VCaP (cell line): ENCODE measurements around the gene SHMT2.
A peak's percentile ranks its signal among the peaks of the same experiment; 100 is the strongest.

ENCODE experiments used
- H3K27ac ChIP-seq: fragments of 450-650 bp; 2 replicates; pipeline ENCODE4 v1.5.1; 2017
- TF ChIP-seq, protein P1 (sequence below): fragments of 450-650 bp; conservative IDR thresholded peaks from 2 replicates; pipeline ENCODE4 v1.5.1; 2017; ENCODE audit warnings: mild to moderate bottlenecking, moderate library complexity

Gene SHMT2

DNA sequence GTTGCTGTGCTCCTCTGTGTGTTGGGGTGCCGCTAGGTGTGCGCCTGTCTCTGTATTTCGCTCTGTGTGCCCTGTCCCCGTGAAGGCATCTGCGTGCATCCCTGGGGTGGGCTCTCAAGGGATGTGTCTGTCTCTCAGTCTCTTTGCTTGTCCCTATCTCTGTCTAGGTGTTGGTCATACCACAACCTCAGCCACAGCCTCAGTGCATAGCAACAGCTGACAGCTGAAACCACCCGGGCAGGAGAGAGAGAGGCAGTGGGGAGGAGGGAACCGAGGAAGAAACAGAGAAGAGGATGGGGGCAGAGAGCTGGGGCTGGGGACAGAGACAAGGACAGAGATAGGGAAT lies 13.9 kb upstream of the SHMT2 start:
- TF ChIP-seq, protein P1, sequence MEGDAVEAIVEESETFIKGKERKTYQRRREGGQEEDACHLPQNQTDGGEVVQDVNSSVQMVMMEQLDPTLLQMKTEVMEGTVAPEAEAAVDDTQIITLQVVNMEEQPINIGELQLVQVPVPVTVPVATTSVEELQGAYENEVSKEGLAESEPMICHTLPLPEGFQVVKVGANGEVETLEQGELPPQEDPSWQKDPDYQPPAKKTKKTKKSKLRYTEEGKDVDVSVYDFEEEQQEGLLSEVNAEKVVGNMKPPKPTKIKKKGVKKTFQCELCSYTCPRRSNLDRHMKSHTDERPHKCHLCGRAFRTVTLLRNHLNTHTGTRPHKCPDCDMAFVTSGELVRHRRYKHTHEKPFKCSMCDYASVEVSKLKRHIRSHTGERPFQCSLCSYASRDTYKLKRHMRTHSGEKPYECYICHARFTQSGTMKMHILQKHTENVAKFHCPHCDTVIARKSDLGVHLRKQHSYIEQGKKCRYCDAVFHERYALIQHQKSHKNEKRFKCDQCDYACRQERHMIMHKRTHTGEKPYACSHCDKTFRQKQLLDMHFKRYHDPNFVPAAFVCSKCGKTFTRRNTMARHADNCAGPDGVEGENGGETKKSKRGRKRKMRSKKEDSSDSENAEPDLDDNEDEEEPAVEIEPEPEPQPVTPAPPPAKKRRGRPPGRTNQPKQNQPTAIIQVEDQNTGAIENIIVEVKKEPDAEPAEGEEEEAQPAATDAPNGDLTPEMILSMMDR = no peak
- H3K27ac ChIP-seq = no peak overlapping the region; the same call in 1 of the 2 replicates

DNA sequence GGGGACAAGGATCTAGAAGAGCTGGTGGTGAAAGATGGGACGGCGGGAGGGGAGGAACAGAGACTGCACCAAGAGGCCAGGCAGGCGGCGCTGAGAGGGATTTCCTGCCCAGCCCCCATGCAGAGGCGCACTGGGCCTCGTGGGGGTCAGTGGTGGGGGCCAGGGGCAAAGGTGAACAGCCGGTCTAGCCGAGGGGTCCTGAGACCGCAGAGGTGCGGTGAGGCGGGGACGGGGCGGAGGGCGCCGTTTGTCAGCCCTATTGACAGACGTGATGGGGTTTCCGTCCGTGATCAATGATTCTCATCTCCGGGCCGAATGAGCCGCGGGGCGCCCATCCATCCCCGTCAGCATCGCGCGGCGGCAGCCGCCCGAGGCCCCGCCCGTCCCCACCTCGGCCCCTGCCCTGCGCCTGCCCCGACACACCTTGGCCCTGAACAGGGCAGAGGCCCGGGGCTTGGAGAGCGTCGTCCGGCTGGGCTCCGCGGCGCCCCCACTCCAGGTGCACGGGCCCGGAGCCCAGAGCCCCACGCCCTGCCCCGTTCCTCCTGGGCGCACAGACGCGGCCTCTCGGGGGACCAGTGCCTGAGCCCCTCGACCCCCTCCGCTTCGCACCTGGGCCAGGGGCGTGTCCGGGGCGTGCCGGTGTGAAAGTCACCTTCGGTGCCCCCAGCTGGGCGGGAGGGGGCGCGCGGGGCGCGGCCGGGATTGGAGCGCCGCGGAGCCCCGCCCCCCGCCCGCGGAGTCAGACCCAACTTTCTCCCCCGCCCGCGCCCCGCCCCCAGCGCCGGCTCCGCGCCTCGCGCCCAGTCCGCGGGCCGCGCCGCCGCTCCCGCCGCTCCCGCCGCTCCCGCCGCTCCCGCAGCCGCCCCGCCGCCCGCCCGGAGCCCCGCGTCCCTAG lies 13.2 kb upstream of the SHMT2 start, which contains the start of gene NXPH4:
TSS of gene NXPH4 (plus strand) at position 781 of the 898 bp plus-strand sequence. CDS start 176 bp downstream, outside the sequence.
- TF ChIP-seq, protein P1 = no peak
- peak within 1 kb of the TSS; percentile 63 for H3K27ac ChIP-seq

DNA sequence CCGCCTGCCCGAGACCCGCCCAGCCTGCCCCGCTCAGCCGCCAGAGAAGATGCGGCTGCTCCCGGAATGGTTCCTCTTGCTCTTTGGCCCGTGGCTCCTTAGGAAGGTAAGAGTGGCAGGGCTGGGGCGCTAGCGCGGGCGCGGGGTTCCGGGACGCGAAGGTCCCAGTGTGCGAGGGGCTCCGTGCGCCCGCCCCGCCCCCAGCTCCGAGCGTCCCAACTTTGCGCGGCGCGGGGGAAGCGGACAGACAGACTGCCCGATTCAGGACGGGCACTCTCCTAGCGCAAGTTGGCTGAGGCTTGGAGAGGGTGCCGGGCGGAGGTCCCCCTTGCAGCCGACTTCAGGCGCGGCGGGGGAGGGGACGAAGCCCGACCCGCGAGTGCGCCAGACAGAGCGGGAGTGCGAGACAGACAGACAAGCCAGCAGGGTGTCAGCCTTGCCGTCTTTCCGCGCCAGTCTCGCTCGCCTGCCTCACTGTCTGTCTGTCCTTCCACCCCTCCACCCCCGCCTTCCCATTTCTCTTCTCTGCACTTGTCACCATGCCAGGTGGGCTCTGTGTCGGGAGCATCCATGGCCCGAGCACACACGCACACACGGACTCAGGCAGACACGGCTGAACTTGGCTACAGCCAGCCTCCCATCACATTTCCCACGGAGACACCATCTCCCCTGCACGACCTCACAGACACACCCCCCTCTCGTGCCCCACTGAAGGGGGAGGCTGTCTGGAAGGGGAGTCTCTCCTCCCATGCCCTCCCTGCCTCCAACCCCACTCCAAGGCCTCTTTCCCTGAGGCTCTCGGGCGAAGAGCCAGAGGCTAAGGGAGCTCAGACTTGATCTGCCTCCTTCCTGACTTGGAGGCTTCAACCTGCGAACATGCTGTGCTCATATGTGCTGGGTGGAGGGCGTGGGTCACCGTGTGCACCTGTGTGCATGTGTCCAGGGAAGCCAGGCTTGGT lies 12.3 kb upstream of the SHMT2 start:
- TF ChIP-seq, protein P1 = 0 out of 2 replicates have a peak, but pooled peaks have one; percentile 0
- peak overlapping the region; percentile 63 for H3K27ac ChIP-seq

DNA sequence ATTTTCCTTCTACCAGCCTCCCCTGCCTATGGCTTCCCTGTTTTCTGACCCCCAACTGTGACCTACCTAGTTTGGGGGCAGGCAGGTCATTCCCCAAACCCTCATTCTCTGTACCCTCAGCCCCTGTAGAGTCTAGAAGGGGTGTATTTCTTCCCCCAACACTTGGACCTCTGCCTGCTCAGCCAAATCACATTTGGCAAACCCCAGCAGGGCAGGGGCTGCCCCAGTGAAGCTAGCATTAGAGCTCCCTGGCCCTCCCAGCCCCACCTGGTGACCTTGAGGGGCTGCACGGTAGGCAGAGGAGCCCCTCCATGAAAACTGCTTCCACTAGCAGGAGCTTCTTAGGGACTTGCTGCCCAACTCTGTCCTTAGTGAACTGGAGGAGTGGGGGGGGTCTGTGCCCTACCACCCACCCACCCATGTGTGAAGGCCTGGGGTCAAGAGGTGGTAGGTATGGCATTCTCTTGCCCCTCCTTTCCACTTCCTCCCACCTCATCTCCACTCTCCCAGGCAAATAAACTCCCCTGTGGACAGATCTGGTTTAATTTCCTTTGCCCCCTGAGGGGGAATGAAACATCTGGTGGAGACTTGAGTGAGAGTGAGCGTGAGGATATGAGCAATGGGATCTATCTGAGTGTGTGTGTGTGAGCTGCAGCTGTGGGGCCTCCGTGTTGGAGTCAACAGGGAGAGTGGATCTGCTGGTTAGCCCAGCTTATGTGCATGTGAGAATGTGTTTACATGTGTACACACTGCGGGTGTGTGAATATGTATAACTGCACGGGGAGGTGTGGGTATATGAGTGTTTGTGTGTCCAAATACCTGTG lies 11.3 kb upstream of the SHMT2 start:
- peak overlapping the region; percentile 63 for H3K27ac ChIP-seq
- TF ChIP-seq, protein P1 = no peak

DNA sequence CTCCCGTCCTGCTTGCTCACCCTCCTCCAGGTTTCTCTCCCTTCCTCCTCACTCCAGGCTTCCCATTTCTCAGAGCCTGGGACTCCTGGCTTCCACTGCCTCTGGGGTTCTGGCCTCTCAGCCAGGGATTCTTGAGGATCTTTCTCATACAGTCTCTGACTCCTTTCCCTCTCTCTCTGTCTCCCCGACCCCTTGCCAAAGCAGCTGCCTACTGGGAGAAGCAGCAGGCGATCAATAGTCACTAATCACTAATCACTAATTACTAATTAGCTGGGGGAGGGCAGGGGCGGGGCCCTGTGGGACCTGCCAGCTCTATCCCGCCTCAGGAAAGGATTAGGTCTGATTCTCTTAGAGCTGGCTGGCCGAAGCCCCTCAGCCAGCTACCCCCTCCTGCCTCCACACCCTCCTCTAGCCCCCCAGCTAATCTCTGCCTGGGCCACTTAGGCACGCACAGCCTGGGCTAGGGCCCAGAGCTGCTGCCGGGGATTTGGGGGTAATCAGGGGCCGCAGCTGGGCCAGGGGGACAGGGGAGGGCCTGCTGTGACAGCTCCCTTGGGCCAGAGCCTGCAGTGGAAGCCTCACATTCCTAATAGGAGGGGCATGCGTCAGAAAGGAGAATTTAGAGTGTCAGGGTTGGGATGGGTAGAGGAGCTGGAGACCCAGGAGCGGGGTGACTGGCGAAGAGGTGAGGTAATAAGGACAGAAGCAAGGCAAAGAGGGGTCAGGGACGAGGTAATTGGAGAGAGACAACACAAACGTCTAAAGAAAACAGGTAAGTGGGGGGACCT lies 10.1 kb upstream of the SHMT2 start:
- H3K27ac ChIP-seq = peak overlapping the region; percentile 63

More for the DNA sequence above, 10.1 kb upstream of the SHMT2 start:
- TF ChIP-seq, protein P1 = no peak
